H1 (cell line): Measurements from ENCODE around the gene DAPK2. TPM values are rescaled to one million over a fixed set of nuclear protein-coding genes. Genes with fewer than 3 reads are reported as not detected.

Experiments
- CTCF ChIA-PET: fragments of 300-600 bp; sonication (Branson Sonifier 250); formaldehyde crosslinking; loops from one replicate; lab custom pipeline; 2021; ENCODE audit not compliant: partially characterized antibody; lab: Charles Lee
- POLR2A ChIA-PET: fragments of 300-600 bp; sonication (Branson Sonifier 250); formaldehyde crosslinking; loops from one replicate; lab custom pipeline; 2021; ENCODE audit warnings: inconsistent platforms; ENCODE audit not compliant: partially characterized antibody; lab: Charles Lee
- DNase-seq, 2 experiments: peaks; one replicate each; pipeline versions ENCODE4 v3.0.0 to v3.0.0-alpha.2; 2010 to 2022; ENCODE audit warnings: low spot score in 2 of 2, low read depth in 1 of 2, mixed read lengths in 1 of 2
- FAIRE-seq: peaks from 2 replicates; lab custom pipeline; 2011; peaks lifted over from hg19 to GRCh38; lab: Jason Lieb, UNC
- H2AFZ ChIP-seq: 2 replicates; pipeline ENCODE4 v1.8.1; 2012; ENCODE audit warnings: low read length, inconsistent platforms
- H2AK5ac ChIP-seq: 2 replicates; pipeline ENCODE4 v1.6.1; 2013; ENCODE audit warnings: low read depth, low read length
- H2BK120ac ChIP-seq: replicated peaks from 2 replicates; pipeline ENCODE3; 2013; ENCODE audit warnings: low read depth, low read length, inconsistent platforms
- H2BK12ac ChIP-seq: 2 replicates; pipeline ENCODE4 v1.6.1; 2013; ENCODE audit warnings: low read depth, low read length
- H2BK15ac ChIP-seq: 2 replicates; pipeline ENCODE4 v1.6.1; 2013; ENCODE audit warnings: low read length
- H2BK20ac ChIP-seq: 2 replicates; pipeline ENCODE4 v1.6.1; 2013; ENCODE audit warnings: low read length
- H2BK5ac ChIP-seq: 2 replicates; pipeline ENCODE4 v1.6.1; 2013; ENCODE audit warnings: low read depth, low read length
- H3K14ac ChIP-seq: 2 replicates; pipeline ENCODE4 v1.6.1; 2013; ENCODE audit warnings: inconsistent platforms; ENCODE audit not compliant: insufficient read length
- H3K18ac ChIP-seq: 2 replicates; pipeline ENCODE4 v1.6.1; 2013; ENCODE audit warnings: low read length; ENCODE audit errors: extremely low read depth
- H3K23ac ChIP-seq: 2 replicates; pipeline ENCODE4 v1.6.1; 2013; ENCODE audit warnings: inconsistent platforms; ENCODE audit not compliant: insufficient read length
- H3K23me2 ChIP-seq: 2 replicates; pipeline ENCODE4 v1.6.1; 2013; ENCODE audit warnings: low read depth, low read length
- H3K27ac ChIP-seq: 2 replicates; pipeline ENCODE4 v1.6.1; 2011; ENCODE audit warnings: low read depth, low read length, inconsistent platforms
- H3K27me3 ChIP-seq, 4 experiments: replicated peaks in 1 of 4; 1 replicate in 1 of 4; 2 replicates in 3 of 4; pipeline versions ENCODE4 v1.6.1 to v1.8.1; 2011 to 2013; ENCODE audit warnings: low read length in 3 of 4, mild to moderate bottlenecking in 3 of 4, inconsistent platforms in 2 of 4, mixed read lengths in 2 of 4, moderate library complexity in 1 of 4; ENCODE audit not compliant: control insufficient read depth in 3 of 4, insufficient read depth in 3 of 4; ENCODE audit errors: extremely low read depth in 1 of 4
- H3K36me3 ChIP-seq, 4 experiments: 2 replicates each; pipeline versions ENCODE4 v1.6.1 to v1.8.1; 2011 to 2013; ENCODE audit warnings: mild to moderate bottlenecking in 4 of 4, low read length in 3 of 4, moderate library complexity in 2 of 4, control low read depth in 1 of 4, inconsistent platforms in 1 of 4; ENCODE audit not compliant: insufficient read depth in 4 of 4, control insufficient read depth in 2 of 4
- H3K4ac ChIP-seq: replicated peaks from 2 replicates; pipeline ENCODE3; 2013; ENCODE audit warnings: low read length, low read depth, mixed read lengths, inconsistent platforms; ENCODE audit not compliant: insufficient read length
- H3K4me1 ChIP-seq, 4 experiments: replicated peaks in 1 of 4; 1 replicate in 1 of 4; 2 replicates in 3 of 4; pipeline versions ENCODE4 v1.6.1 to v1.8.1; 2011 to 2013; ENCODE audit warnings: low read length in 3 of 4, inconsistent platforms in 2 of 4, mixed read lengths in 1 of 4; ENCODE audit not compliant: insufficient read depth in 4 of 4, control insufficient read depth in 3 of 4
- H3K4me2 ChIP-seq, 2 experiments: 2 replicates each; pipeline versions ENCODE4 v1.6.1 to v1.8.1; 2011 to 2013; ENCODE audit warnings: low read depth in 2 of 2, low read length in 2 of 2, control low read depth in 1 of 2, inconsistent platforms in 1 of 2, mild to moderate bottlenecking in 1 of 2; ENCODE audit not compliant: insufficient read depth in 1 of 2
- H3K4me3 ChIP-seq, 4 experiments: fragments of 200-600, 300-600 bp in 1 of 4; sonication (generic), shearing (Covaris generic), sonication (Bioruptor Twin) in 1 of 4; 2 replicates each; pipeline versions ENCODE4 v1.5.1 to v1.8.1; 2011 to 2016; ENCODE audit warnings: low read length in 4 of 4, low read depth in 3 of 4, control low read depth in 2 of 4, inconsistent platforms in 2 of 4, mild to moderate bottlenecking in 2 of 4, mixed read lengths in 1 of 4, moderate library complexity in 1 of 4; ENCODE audit not compliant: insufficient read depth in 2 of 4; ENCODE audit errors: extremely low read depth in 1 of 4
- H3K56ac ChIP-seq: replicated peaks from 2 replicates; pipeline ENCODE3; 2013; ENCODE audit warnings: low read depth, mild to moderate bottlenecking, mixed read lengths, low read length, inconsistent platforms; ENCODE audit not compliant: insufficient read length
- H3K79me1 ChIP-seq: 2 replicates; pipeline ENCODE4 v1.6.1; 2013; ENCODE audit warnings: low read depth, low read length, control low read depth
- H3K79me2 ChIP-seq, 2 experiments: 2 replicates each; pipeline versions ENCODE4 v1.6.1 to v1.8.1; 2012 to 2013; ENCODE audit warnings: low read length in 2 of 2, mild to moderate bottlenecking in 2 of 2, inconsistent platforms in 1 of 2; ENCODE audit not compliant: insufficient read depth in 2 of 2, control insufficient read depth in 1 of 2
- H3K9ac ChIP-seq, 4 experiments: replicated peaks in 1 of 4; 1 replicate in 1 of 4; 2 replicates in 3 of 4; pipeline versions ENCODE4 v1.6.1 to v1.8.1; 2011 to 2013; ENCODE audit warnings: low read depth in 3 of 4, low read length in 3 of 4, control low read depth in 2 of 4, mild to moderate bottlenecking in 2 of 4, moderate library complexity in 2 of 4, inconsistent platforms in 1 of 4; ENCODE audit errors: extremely low read depth in 1 of 4
- H3K9me3 ChIP-seq, 2 experiments: 2 replicates each; pipeline versions ENCODE4 v1.6.1 to v1.8.1; 2012 to 2013; ENCODE audit warnings: mild to moderate bottlenecking in 2 of 2, moderate library complexity in 2 of 2, control low read depth in 1 of 2, inconsistent platforms in 1 of 2, low read depth in 1 of 2, low read length in 1 of 2, mixed read lengths in 1 of 2; ENCODE audit not compliant: insufficient read depth in 2 of 2
- H4K20me1 ChIP-seq, 2 experiments: replicated peaks in 1 of 2; 2 replicates each; pipeline versions ENCODE3 to v1.8.1; 2011 to 2013; ENCODE audit warnings: inconsistent platforms in 2 of 2, low read length in 2 of 2, mild to moderate bottlenecking in 1 of 2; ENCODE audit not compliant: insufficient read depth in 2 of 2, control insufficient read depth in 1 of 2
- H4K5ac ChIP-seq: 2 replicates; pipeline ENCODE4 v1.6.1; 2013; ENCODE audit warnings: low read length, low read depth, mixed read lengths, inconsistent platforms; ENCODE audit not compliant: insufficient read length
- H4K8ac ChIP-seq: 2 replicates; pipeline ENCODE4 v1.8.0; 2013; ENCODE audit warnings: mild to moderate bottlenecking, moderate library complexity, low read length, inconsistent platforms; ENCODE audit not compliant: insufficient read depth; ENCODE audit errors: extremely low read depth
- H4K91ac ChIP-seq: replicated peaks from 2 replicates; pipeline ENCODE3; 2013; ENCODE audit warnings: low read length, mixed read lengths, inconsistent platforms; ENCODE audit not compliant: insufficient read length
- ATF3 ChIP-seq: IDR thresholded peaks from 2 replicates; pipeline ENCODE4 v1.6.1; 2011; ENCODE audit warnings: low read depth, mild to moderate bottlenecking, low read length; ENCODE audit not compliant: insufficient read depth
- CHD2 ChIP-seq: IDR thresholded peaks from 2 replicates; pipeline ENCODE4 v1.6.1; 2012; ENCODE audit warnings: low read length, improper control_type of control experiment
- GTF2F1 ChIP-seq: IDR thresholded peaks from 2 replicates; pipeline ENCODE4 v1.6.1; 2012; ENCODE audit warnings: low read depth, low read length, improper control_type of control experiment, borderline replicate concordance
- JUND ChIP-seq: IDR thresholded peaks from 2 replicates; pipeline ENCODE4 v1.6.1; 2011; ENCODE audit warnings: mild to moderate bottlenecking, improper control_type of control experiment, low read length
- KDM4A ChIP-seq: IDR thresholded peaks from one replicate; pipeline ENCODE4 v1.7.1; 2012; ENCODE audit warnings: low read depth, mild to moderate bottlenecking, moderate library complexity, low read length, inconsistent platforms; ENCODE audit not compliant: severe bottlenecking
- POU5F1 ChIP-seq: IDR thresholded peaks from 2 replicates; pipeline ENCODE4 v1.6.1; 2011; ENCODE audit warnings: low read depth, mild to moderate bottlenecking, low read length, moderate library complexity
- RAD21 ChIP-seq, 2 experiments: IDR thresholded peaks in 1 of 2; conservative IDR thresholded peaks in 1 of 2; 2 replicates each; pipeline ENCODE4 v1.6.1; 2011; ENCODE audit warnings: low read depth in 2 of 2, low read length in 2 of 2, improper control_type of control experiment in 1 of 2, inconsistent platforms in 1 of 2, mild to moderate bottlenecking in 1 of 2, moderate library complexity in 1 of 2
- SAP30 ChIP-seq: fragments of 300-600 bp; sonication (generic); IDR thresholded peaks from 2 replicates; pipeline ENCODE4 v1.7.1; 2012; ENCODE audit warnings: low read length, moderate library complexity, mild to moderate bottlenecking, inconsistent platforms; ENCODE audit not compliant: insufficient read depth, insufficient replicate concordance
- SIN3A ChIP-seq, 2 experiments: IDR thresholded peaks in 1 of 2; conservative IDR thresholded peaks in 1 of 2; 2 replicates each; pipeline ENCODE4 v1.6.1; 2011 to 2012; ENCODE audit warnings: low read length in 2 of 2, improper control_type of control experiment in 1 of 2, low read depth in 1 of 2, mild to moderate bottlenecking in 1 of 2
- SIX5 ChIP-seq: IDR thresholded peaks from 2 replicates; pipeline ENCODE4 v1.6.1; 2011; ENCODE audit warnings: mild to moderate bottlenecking, low read depth, low read length
- SUZ12 ChIP-seq: fragments of 200-600 bp; sonication (generic); IDR thresholded peaks from 2 replicates; pipeline ENCODE4 v1.6.1; 2012; ENCODE audit warnings: mild to moderate bottlenecking, inconsistent platforms, low read length, moderate library complexity, mixed read lengths
- TBP ChIP-seq: IDR thresholded peaks from 2 replicates; pipeline ENCODE4 v1.6.1; 2011; ENCODE audit warnings: low read depth, low read length, improper control_type of control experiment
- WGBS, 2 experiments: shearing (Covaris generic) in 1 of 2; methylation state at CpG; one replicate each; pipeline versions ENCODE4 v1.1.6 to v1.1.7; 2013 to 2015; ENCODE audit warnings: low lambda C conversion rate in 2 of 2, mixed read lengths in 2 of 2, inconsistent platforms in 1 of 2, low coverage in 1 of 2, missing lambda C conversion rate in 1 of 2; ENCODE audit not compliant: insufficient replicate concordance in 2 of 2, insufficient coverage in 1 of 2, insufficient read length in 1 of 2; ENCODE audit errors: extremely low coverage in 1 of 2, missing lambda C conversion rate in 1 of 2; 5-methylcytosine and 5-hydroxymethylcytosine counted together
- polyA plus RNA-seq, 7 experiments: library from polyadenylated mRNA; depleted of rRNA in 3 of 7; stranded (reverse) in 5 of 7; unstranded in 2 of 7; fragments of >200 nt in 5 of 7; fragments of 200-250 nt in 2 of 7; gene quantifications; 1 replicate in 5 of 7; 2 replicates in 1 of 7; 4 replicates in 1 of 7; pipeline versions ENCODE4 v1.2.1 to v1.2.3, GENCODE V29; 2011 to 2013; ENCODE audit warnings: missing spikeins in 2 of 7, mixed read lengths in 2 of 7
- total RNA-seq: library from RNA; stranded (reverse); fragmentation: NEBNext Ultra II Directional; extraction: Animal tissue kit (Norgen Biotek cat#: 25700); gene quantifications from 2 replicates; pipeline ENCODE4 v1.2.1, GENCODE V29; 2021

Gene DAPK2
- total and polyA plus RNA-seq, 2 of the 8 experiments (the other 6 are each of a cell fraction or from before 2014, with no cell fraction given) = 1.8 to 2.9 TPM

DNA sequence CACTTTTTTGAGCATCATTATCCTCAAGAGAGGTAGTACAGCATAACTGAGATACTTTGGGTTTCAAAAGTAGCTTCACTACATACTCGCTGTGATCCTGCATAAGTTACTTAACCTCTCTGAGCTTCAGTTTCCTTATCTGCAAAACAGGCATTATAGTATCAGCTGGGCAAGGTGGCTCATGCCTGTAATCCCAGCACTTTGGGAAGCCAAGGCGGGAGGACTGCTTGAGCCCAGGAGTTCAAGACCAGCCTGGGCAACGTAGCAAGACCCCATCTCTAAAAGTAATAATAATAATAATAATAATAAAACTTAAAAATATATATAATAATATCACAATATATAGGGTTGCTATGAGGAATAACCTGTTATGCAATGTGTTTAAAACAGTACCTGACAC is 36.5 kb upstream of the DAPK2 start:
- Histone ChIP-seq H3K4me2 (no peak overlapping the region), H3K27ac (no peak overlapping the region), H2BK5ac (no peak overlapping the region), H4K20me1 (peaks cover 0 to 2% of the 10 kb centered on the region in 2 experiments), H4K5ac (no peak overlapping the region), H2BK20ac (no peak overlapping the region), H3K79me2 (peaks cover 0 to 2% of the 10 kb centered on the region in 2 experiments; a peak in 1 of 4 replicates), H3K56ac (no peak overlapping the region), H3K79me1 (peaks cover 2% of the 10 kb centered on the region; the same call in 1 of the 2 replicates), H2BK120ac (no peak overlapping the region), H3K23me2 (no peaks in the 10 kb centered on the region), H3K4me3 (no peak overlapping the region), H2AK5ac (no peak overlapping the region), H3K9me3 (no peaks in the 10 kb centered on the region), H2BK15ac (no peak overlapping the region), H3K9ac (no peak overlapping the region), H3K14ac (no peak overlapping the region), H4K91ac (no peak overlapping the region), H2AFZ (no peak overlapping the region), H4K8ac (no peak overlapping the region), H3K23ac (no peak overlapping the region), H3K4me1 (no peaks in the 10 kb centered on the region), H3K36me3 (peaks cover 0 to 24% (median 12%) of the 10 kb centered on the region in 4 experiments; a peak in 5 of 8 replicates), H3K27me3 (no peaks in the 10 kb centered on the region), H3K4ac (no peak overlapping the region), H2BK12ac (no peak overlapping the region), H3K18ac (no peak overlapping the region)
- ChIA-PET CTCF (interaction anchor here (1.1 to 3.9 kb wide), 4 partner anchors 10 to 137 kb away, joined by 3 to 13 read pairs (median 6); partner anchors contain the start of gene CIAO2A), POLR2A (interaction anchor here (1.1 to 2.2 kb wide), 2 partner anchors 11 kb away, joined by 6 to 7 read pairs; partner anchors contain the start of gene CIAO2A)
- FAIRE-seq (no peak), DNase-seq (no peak)
- 64% methylated on average over 3 of the region's 3 CpGs; no CpG with 5 or more reads in 1 of the 2 experiments for WGBS, 2 experiments
- no peak for TF ChIP-seq CHD2
- TF ChIP-seq SIX5 = no peak
- no peak for TF ChIP-seq SAP30
- TF ChIP-seq POU5F1 = no peak
- no peak for TF ChIP-seq JUND
- no peak for TF ChIP-seq ATF3
- TF ChIP-seq SIN3A (conservative IDR thresholded peaks at IDR 0.05 in 1 of 2, IDR thresholded peaks at IDR 0.05 in 1 of 2; ENCODE audit: low read depth in 1 of 2, low read length in 2 of 2) = no peak
- no peak for TF ChIP-seq KDM4A
- no peak for TF ChIP-seq RAD21 (IDR thresholded peaks at IDR 0.05 in 1 of 2, conservative IDR thresholded peaks at IDR 0.05 in 1 of 2; ENCODE audit: low read depth in 2 of 2, low read length in 2 of 2)
- no peak for TF ChIP-seq TBP
- TF ChIP-seq SUZ12 = no peak
- TF ChIP-seq GTF2F1 = no peak
